Endodermal cell (in vitro differentiated cells): Measurements from ENCODE around the gene RPS27A. TPM values are rescaled to one million over a fixed set of nuclear protein-coding genes. Genes with fewer than 3 reads are reported as not detected.

Source experiments
- DNase-seq: peaks from one replicate; pipeline ENCODE4 v3.0.0-alpha.2; 2017
- H3K27ac ChIP-seq: 2 replicates; pipeline ENCODE4 v1.5.1; 2013; ENCODE audit warnings: mild to moderate bottlenecking, low read depth, low read length, moderate library complexity
- H3K27me3 ChIP-seq: 2 replicates; pipeline ENCODE4 v1.6.1; 2013; ENCODE audit warnings: mild to moderate bottlenecking, low read length, moderate library complexity; ENCODE audit not compliant: insufficient read depth, control insufficient read depth, poor library complexity, severe bottlenecking
- H3K36me3 ChIP-seq: 2 replicates; pipeline ENCODE4 v1.7.0; 2013; ENCODE audit warnings: mild to moderate bottlenecking, low read length, moderate library complexity; ENCODE audit not compliant: control insufficient read depth, insufficient read depth
- H3K4me1 ChIP-seq: one replicate; pipeline ENCODE4 v1.7.0; 2013; ENCODE audit warnings: low read length; ENCODE audit not compliant: control insufficient read depth, insufficient read depth
- H3K4me3 ChIP-seq: 2 replicates; pipeline ENCODE4 v1.5.1; 2013; ENCODE audit warnings: mild to moderate bottlenecking, low read length, moderate library complexity
- H3K9ac ChIP-seq: 2 replicates; pipeline ENCODE4 v1.6.1; 2013; ENCODE audit warnings: mild to moderate bottlenecking, low read length, moderate library complexity; ENCODE audit not compliant: poor library complexity, severe bottlenecking; ENCODE audit errors: extremely low read depth
- H3K9me3 ChIP-seq: 2 replicates; pipeline ENCODE4 v1.6.1; 2013; ENCODE audit warnings: mild to moderate bottlenecking, low read length, moderate library complexity; ENCODE audit not compliant: control insufficient read depth
- H3K27ac Mint-ChIP-seq: 2 replicates; pipeline ENCODE4 v1.8.0; 2020; ENCODE audit warnings: mixed read lengths
- H3K27me3 Mint-ChIP-seq: 2 replicates; pipeline ENCODE4 v1.8.0; 2021; ENCODE audit warnings: mild to moderate bottlenecking, mixed read lengths; ENCODE audit not compliant: insufficient read depth
- H3K36me3 Mint-ChIP-seq: 2 replicates; pipeline ENCODE4 v1.8.0; 2020; ENCODE audit warnings: low read depth, mixed read lengths
- H3K4me1 Mint-ChIP-seq: 2 replicates; pipeline ENCODE4 v1.8.0; 2020; ENCODE audit warnings: mixed read lengths
- H3K4me3 Mint-ChIP-seq: 2 replicates; pipeline ENCODE4 v1.8.0; 2020; ENCODE audit warnings: mild to moderate bottlenecking, moderate library complexity, mixed read lengths
- H3K9me3 Mint-ChIP-seq: 2 replicates; pipeline ENCODE4 v1.8.0; 2020; ENCODE audit warnings: mild to moderate bottlenecking, mixed read lengths
- CTCF ChIP-seq: fragments of 200-600 bp; sonication (generic); conservative IDR thresholded peaks from 2 replicates; pipeline ENCODE4 v1.5.0; 2021; ENCODE audit warnings: antibody characterized with exemption, mild to moderate bottlenecking
- WGBS, 2 experiments: methylation state at CpG; one replicate each; pipeline versions ENCODE4 v1.1.5 to v1.1.7; 2013; ENCODE audit warnings: missing lambda C conversion rate in 2 of 2, mixed read lengths in 1 of 2; ENCODE audit not compliant: insufficient coverage in 1 of 2, insufficient read length in 1 of 2; 5-methylcytosine and 5-hydroxymethylcytosine counted together
- total RNA-seq, 2 donors: library from RNA; stranded (reverse); fragmentation: NEBNext Ultra II Directional in 1 of 2; extraction: Animal tissue kit (Norgen Biotek cat#: 25700) in 1 of 2; gene quantifications; 2 replicates in 1 of 2; 3 replicates in 1 of 2; pipeline ENCODE4 v1.2.1, GENCODE V29; 2021

Gene RPS27A
- total RNA-seq, 2 donors from 2014 or later, result 1,231 to 1,254 TPM

GRCh38 chr2:55282110-55282917, 49.8 kb downstream of the RPS27A start:
- peaks cover 8% of the 10 kb centered on the region for H3K36me3 Mint-ChIP-seq
- H3K36me3 ChIP-seq, result peaks cover 6% of the 10 kb centered on the region
- H3K4me3 Mint-ChIP-seq, result peak overlapping the region; percentile 75
- peak overlapping the region; percentile 73 for H3K4me3 ChIP-seq
- 43 to 61% methylated on average over 25 to 60 of the region's 60 CpGs for WGBS, 2 experiments
- H3K27ac ChIP-seq, result peak overlapping the region; percentile 38
- H3K9me3 Mint-ChIP-seq, result no peaks in the 10 kb centered on the region
- no peaks in the 10 kb centered on the region for H3K9me3 ChIP-seq
- H3K27me3 Mint-ChIP-seq, result no peaks in the 10 kb centered on the region
- H3K27ac Mint-ChIP-seq, result peak overlapping the region; percentile 98
- H3K9ac ChIP-seq, result peak overlapping the region; percentile 50
- peaks cover 23% of the 10 kb centered on the region for H3K4me1 Mint-ChIP-seq
- H3K4me1 ChIP-seq, result peaks cover 3% of the 10 kb centered on the region
- no peak for TF ChIP-seq CTCF
- H3K27me3 ChIP-seq, result no peaks in the 10 kb centered on the region
- peak; percentile 88 for DNase-seq

GRCh38 chr2:55283083-55283482, 50.6 kb downstream of the RPS27A start:
- H3K27ac Mint-ChIP-seq, result no peak overlapping the region
- H3K36me3 ChIP-seq, result peaks cover 6% of the 10 kb centered on the region
- TF ChIP-seq CTCF, result no peak

More at GRCh38 chr2:55283083-55283482, 50.6 kb downstream of the RPS27A start:
- no peaks in the 10 kb centered on the region for H3K27me3 Mint-ChIP-seq
- H3K36me3 Mint-ChIP-seq, result peaks cover 8% of the 10 kb centered on the region
- no peak overlapping the region for H3K9ac ChIP-seq
- no peak for DNase-seq
- no peaks in the 10 kb centered on the region for H3K9me3 Mint-ChIP-seq
- H3K27me3 ChIP-seq, result no peaks in the 10 kb centered on the region
- 95 to 96% methylated on average over 9 to 12 of the region's 12 CpGs for WGBS, 2 experiments
- H3K4me3 Mint-ChIP-seq, result peak overlapping the region; percentile 75
- H3K27ac ChIP-seq, result no peak overlapping the region
- no peak overlapping the region for H3K4me3 ChIP-seq
- H3K9me3 ChIP-seq, result no peaks in the 10 kb centered on the region
- peaks cover 3% of the 10 kb centered on the region for H3K4me1 ChIP-seq
- H3K4me1 Mint-ChIP-seq, result peaks cover 23% of the 10 kb centered on the region

Other genes starting within 250 kb of the RPS27A start
- gene RTN4, start 182.2 kb upstream of the RPS27A start, total RNA-seq, result 100 to 1,000 TPM; 180 to 225 TPM
- gene CLHC1, start 395 bp upstream of the RPS27A start, total RNA-seq, result 10 to 100 TPM; 15.4 to 17.9 TPM
- 10 to 100 TPM; 30.7 to 35.3 TPM for gene MTIF2, start 36.5 kb downstream of the RPS27A start, total RNA-seq
- 10 to 100 TPM; 84.2 to 88.4 TPM for gene CCDC88A, start 187.2 kb downstream of the RPS27A start, total RNA-seq